DOHH2 (cell line): Measurements from ENCODE around the gene TRPM3.

Source experiments
- H3F3A ChIP-seq: fragments of 200-600 bp; sonication (generic), shearing (Covaris generic); 2 replicates; pipeline ENCODE4 v1.6.0; 2016; ENCODE audit warnings: antibody characterized with exemption, mild to moderate bottlenecking; ENCODE audit not compliant: control insufficient read depth, insufficient read depth
- H3K27ac ChIP-seq: fragments of 200-600 bp; sonication (generic); 2 replicates; pipeline ENCODE4 v1.5.1; 2014; ENCODE audit warnings: low read depth, mild to moderate bottlenecking, low read length, moderate library complexity
- H3K27me3 ChIP-seq: fragments of 200-600 bp; sonication (generic); 2 replicates; pipeline ENCODE4 v1.6.1; 2014; ENCODE audit warnings: mild to moderate bottlenecking, low read length, mixed read lengths; ENCODE audit not compliant: control insufficient read depth
- H3K36me3 ChIP-seq: fragments of 200-600 bp; sonication (generic); 2 replicates; pipeline ENCODE4 v1.6.1; 2014; ENCODE audit warnings: mild to moderate bottlenecking, low read length, moderate library complexity, mixed read lengths; ENCODE audit not compliant: control insufficient read depth
- H3K4me1 ChIP-seq: fragments of 200-600 bp; sonication (generic); 2 replicates; pipeline ENCODE4 v1.6.1; 2014; ENCODE audit warnings: mild to moderate bottlenecking, low read length, mixed read lengths; ENCODE audit not compliant: control insufficient read depth
- H3K4me2 ChIP-seq: fragments of 200-600 bp; sonication (generic); 2 replicates; pipeline ENCODE4 v1.6.0; 2014; ENCODE audit warnings: mild to moderate bottlenecking, low read length, moderate library complexity
- H3K4me3 ChIP-seq: fragments of 200-600 bp; sonication (generic); 2 replicates; pipeline ENCODE4 v1.5.1; 2014; ENCODE audit warnings: mild to moderate bottlenecking, low read length, mixed read lengths
- H3K79me2 ChIP-seq: fragments of 200-600 bp; sonication (generic); 2 replicates; pipeline ENCODE4 v1.6.1; 2014; ENCODE audit warnings: mild to moderate bottlenecking, low read length, mixed read lengths; ENCODE audit not compliant: control insufficient read depth
- H3K9me2 ChIP-seq: fragments of 200-600 bp; sonication (generic); replicated peaks from 2 replicates; pipeline ENCODE4 v1.6.1; 2014; ENCODE audit warnings: mild to moderate bottlenecking, low read length, mixed read lengths; ENCODE audit not compliant: control insufficient read depth
- H3K9me3 ChIP-seq: fragments of 200-600 bp; sonication (generic); 2 replicates; pipeline ENCODE4 v1.6.1; 2014; ENCODE audit warnings: antibody characterized with exemption, low read length, mixed read lengths; ENCODE audit not compliant: control insufficient read depth, insufficient read depth
- H4K20me1 ChIP-seq: fragments of 200-600 bp; sonication (generic); 2 replicates; pipeline ENCODE4 v1.6.0; 2014; ENCODE audit warnings: low read depth, mild to moderate bottlenecking, antibody characterized with exemption, low read length, moderate library complexity; ENCODE audit not compliant: control insufficient read depth, insufficient read depth
- CTCF ChIP-seq: fragments of 200-600 bp; sonication (generic); IDR thresholded peaks from one replicate; pipeline ENCODE4 v1.5.1; 2014; ENCODE audit warnings: antibody characterized with exemption, mild to moderate bottlenecking, low read depth, low read length; ENCODE audit not compliant: poor library complexity, severe bottlenecking
- EZH2phosphoT487 ChIP-seq: fragments of 200-600 bp; sonication (generic); IDR thresholded peaks from 2 replicates; pipeline ENCODE4 v1.6.1; 2017; ENCODE audit warnings: borderline replicate concordance, mild to moderate bottlenecking, antibody characterized with exemption, low read length, moderate library complexity, mixed read lengths

TRPM3 gene

GRCh38 chr9:70941191-70941590 is 180.2 kb downstream of the TRPM3 start:
- Histone ChIP-seq H3K36me3 (no peaks in the 10 kb centered on the region), H3K9me2 (no peaks in the 10 kb centered on the region), H4K20me1 (no peaks in the 10 kb centered on the region), H3K79me2 (no peaks in the 10 kb centered on the region), H3K27ac (no peak overlapping the region), H3K4me1 (no peaks in the 10 kb centered on the region), H3K27me3 (no peaks in the 10 kb centered on the region), H3F3A (no peaks in the 10 kb centered on the region), H3K4me2 (no peak overlapping the region), H3K9me3 (no peaks in the 10 kb centered on the region), H3K4me3 (no peak overlapping the region)
- TF ChIP-seq CTCF = no peak
- TF ChIP-seq EZH2phosphoT487 = no peak

GRCh38 chr9:70940605-70941004 is 180.8 kb downstream of the TRPM3 start:
- Histone ChIP-seq H3K27ac (no peak overlapping the region), H3K4me1 (no peaks in the 10 kb centered on the region), H3K4me2 (no peak overlapping the region), H3K9me2 (no peaks in the 10 kb centered on the region), H4K20me1 (no peaks in the 10 kb centered on the region), H3K36me3 (no peaks in the 10 kb centered on the region), H3K9me3 (no peaks in the 10 kb centered on the region), H3K27me3 (no peaks in the 10 kb centered on the region), H3F3A (no peaks in the 10 kb centered on the region), H3K4me3 (no peak overlapping the region), H3K79me2 (no peaks in the 10 kb centered on the region)
- TF ChIP-seq EZH2phosphoT487 = no peak
- no peak for TF ChIP-seq CTCF

GRCh38 chr9:70936536-70936935 is 184.9 kb downstream of the TRPM3 start:
- no peaks in the 10 kb centered on the region for H3K27me3 ChIP-seq
- H3K27ac ChIP-seq = no peak overlapping the region
- H3F3A ChIP-seq = no peaks in the 10 kb centered on the region
- TF ChIP-seq EZH2phosphoT487 = no peak
- TF ChIP-seq CTCF = no peak
- H3K4me2 ChIP-seq = no peak overlapping the region
- H3K36me3 ChIP-seq = no peaks in the 10 kb centered on the region
- no peaks in the 10 kb centered on the region for H4K20me1 ChIP-seq
- no peaks in the 10 kb centered on the region for H3K4me1 ChIP-seq
- H3K79me2 ChIP-seq = no peaks in the 10 kb centered on the region
- no peaks in the 10 kb centered on the region for H3K9me3 ChIP-seq
- no peak overlapping the region for H3K4me3 ChIP-seq
- no peaks in the 10 kb centered on the region for H3K9me2 ChIP-seq

- Histone ChIP-seq H3K9me3 (no peaks in the 10 kb centered on the region), H3K36me3 (no peaks in the 10 kb centered on the region)
- no peak for TF ChIP-seq CTCF
- TF ChIP-seq EZH2phosphoT487 = no peak
Measured at GRCh38 chr9:70935856-70936255, 185.6 kb downstream of the TRPM3 start.

More at GRCh38 chr9:70935856-70936255, 185.6 kb downstream of the TRPM3 start:
- Histone ChIP-seq H3F3A (no peaks in the 10 kb centered on the region), H3K4me3 (no peak overlapping the region), H4K20me1 (no peaks in the 10 kb centered on the region), H3K79me2 (no peaks in the 10 kb centered on the region), H3K4me2 (no peak overlapping the region), H3K27ac (no peak overlapping the region), H3K4me1 (no peaks in the 10 kb centered on the region), H3K9me2 (no peaks in the 10 kb centered on the region), H3K27me3 (no peaks in the 10 kb centered on the region)
